Transverse colon (tissue), 4 donors: ENCODE measurements around the gene TAF11L3.

Experiments
- CTCF ChIP-seq, 5 experiments: fragments of 200-600 bp in 3 of 5; fragments of 450-650 bp in 2 of 5; sonication (generic) in 3 of 5; IDR thresholded peaks; 1 replicate in 2 of 5; 2 replicates in 3 of 5; pipeline ENCODE4 v1.5.1; 2016 to 2017; ENCODE audit warnings: antibody characterized with exemption in 5 of 5, inconsistent platforms in 3 of 5, mild to moderate bottlenecking in 2 of 5, moderate library complexity in 1 of 5
- POLR2A ChIP-seq: fragments of 450-650 bp; IDR thresholded peaks from one replicate; pipeline ENCODE4 v1.6.1; 2016; ENCODE audit warnings: antibody characterized with exemption, mild to moderate bottlenecking, moderate library complexity
- POLR2AphosphoS5 ChIP-seq, 3 donors: sonication (generic); formaldehyde crosslinking; IDR thresholded peaks; one replicate each; pipeline ENCODE4 v1.6.1; 2016; ENCODE audit warnings: antibody characterized with exemption in 3 of 3

- no peak for TF ChIP-seq CTCF (IDR thresholded peaks at IDR 0.05)
- TF ChIP-seq POLR2AphosphoS5 (IDR thresholded peaks at IDR 0.05), result no peak
- no peak for TF ChIP-seq POLR2A
Observed at GRCh38 chr5:17481378-17481777, 36.8 kb upstream of the TAF11L3 start.
